Left kidney (tissue), 2 donors: ENCODE data around the gene EQTN. TPM values are rescaled to one million over a fixed set of nuclear protein-coding genes. Genes with fewer than 3 reads are reported as not detected.
"Not testable (repeated sequence)": the region's sequence is repeated elsewhere in the genome, so short reads cannot be mapped to it uniquely, and the experiment has no call there.

Experiments used
- DNase-seq: peaks from one replicate; pipeline ENCODE4 v3.0.0-alpha.2; 2013
- polyA plus RNA-seq: library from polyadenylated mRNA; unstranded; fragments of 120-200 nt; gene quantifications from one replicate; pipeline ENCODE4 v1.2.1, GENCODE V29; 2013; ENCODE audit not compliant: insufficient read length

Gene EQTN
- polyA plus RNA-seq, 1 donor: 0.43 TPM

GRCh38 chr9:27293996-27294395 is 3.0 kb downstream of the EQTN start:
- DNase-seq: no peak

GRCh38 chr9:27292659-27293405 is 4.1 kb downstream of the EQTN start:
- no peak for DNase-seq

- DNase-seq: no peak
These were observed 5.7 kb downstream of the EQTN start for GRCh38 chr9:27291292-27291691.

- no peak for DNase-seq
These were observed 14.7 kb downstream of the EQTN start for GRCh38 chr9:27282269-27282668.

- no peak for DNase-seq
These were observed 16.1 kb downstream of the EQTN start for GRCh38 chr9:27280860-27281259.

GRCh38 chr9:27280249-27280648 is 16.7 kb downstream of the EQTN start:
- DNase-seq: no peak

- DNase-seq: no peak
These were observed 17.3 kb downstream of the EQTN start for GRCh38 chr9:27279611-27280010.

- DNase-seq: no peak
These were observed 18.6 kb downstream of the EQTN start for GRCh38 chr9:27278374-27278773.

- DNase-seq: peak; percentile 66
These were observed 20.5 kb downstream of the EQTN start for GRCh38 chr9:27276193-27277030.

GRCh38 chr9:27273186-27273585 is 23.8 kb downstream of the EQTN start:
- no peak for DNase-seq

- no peak for DNase-seq
These were observed 24.8 kb downstream of the EQTN start for GRCh38 chr9:27272103-27272502.

GRCh38 chr9:27261517-27262211 is 35.3 kb downstream of the EQTN start:
- DNase-seq: no peak

- DNase-seq: no peak
These were observed 36.0 kb downstream of the EQTN start for GRCh38 chr9:27260789-27261516.

GRCh38 chr9:27258662-27259061 is 38.3 kb downstream of the EQTN start:
- no peak for DNase-seq

- no peak for DNase-seq
These were observed 48.2 kb downstream of the EQTN start for GRCh38 chr9:27248702-27249101.

- peak; percentile 13 for DNase-seq
These were observed 49.2 kb downstream of the EQTN start for GRCh38 chr9:27247756-27248155.

GRCh38 chr9:27239648-27240047 is 57.3 kb downstream of the EQTN start:
- DNase-seq: not testable (repeated sequence)

Other genes with a start within 250 kb of the EQTN start
- 34.4 TPM for gene TEK, start 187.9 kb downstream of the EQTN start, polyA plus RNA-seq
- not detected for gene IFNK, start 227.1 kb upstream of the EQTN start, polyA plus RNA-seq
- 27.3 TPM for gene MOB3B, start 232.7 kb upstream of the EQTN start, polyA plus RNA-seq